SIG-M5 treated with dmso at 0.1 percent for 504 hours (cell line): Measurements from ENCODE around the gene SMAGP.
A peak's percentile ranks its signal among the peaks of the same experiment; 100 is the strongest.
"Not testable (repeated sequence)": the region's sequence is repeated elsewhere in the genome, so short reads cannot be mapped to it uniquely, and the experiment has no call there.

Experiments
- DNase-seq: peaks from one replicate; lab custom pipeline; 2025; ENCODE audit not compliant: unreplicated experiment; lab: John Stamatoyannopoulos, UW

The SMAGP gene, protein sequence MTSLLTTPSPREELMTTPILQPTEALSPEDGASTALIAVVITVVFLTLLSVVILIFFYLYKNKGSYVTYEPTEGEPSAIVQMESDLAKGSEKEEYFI

DNA sequence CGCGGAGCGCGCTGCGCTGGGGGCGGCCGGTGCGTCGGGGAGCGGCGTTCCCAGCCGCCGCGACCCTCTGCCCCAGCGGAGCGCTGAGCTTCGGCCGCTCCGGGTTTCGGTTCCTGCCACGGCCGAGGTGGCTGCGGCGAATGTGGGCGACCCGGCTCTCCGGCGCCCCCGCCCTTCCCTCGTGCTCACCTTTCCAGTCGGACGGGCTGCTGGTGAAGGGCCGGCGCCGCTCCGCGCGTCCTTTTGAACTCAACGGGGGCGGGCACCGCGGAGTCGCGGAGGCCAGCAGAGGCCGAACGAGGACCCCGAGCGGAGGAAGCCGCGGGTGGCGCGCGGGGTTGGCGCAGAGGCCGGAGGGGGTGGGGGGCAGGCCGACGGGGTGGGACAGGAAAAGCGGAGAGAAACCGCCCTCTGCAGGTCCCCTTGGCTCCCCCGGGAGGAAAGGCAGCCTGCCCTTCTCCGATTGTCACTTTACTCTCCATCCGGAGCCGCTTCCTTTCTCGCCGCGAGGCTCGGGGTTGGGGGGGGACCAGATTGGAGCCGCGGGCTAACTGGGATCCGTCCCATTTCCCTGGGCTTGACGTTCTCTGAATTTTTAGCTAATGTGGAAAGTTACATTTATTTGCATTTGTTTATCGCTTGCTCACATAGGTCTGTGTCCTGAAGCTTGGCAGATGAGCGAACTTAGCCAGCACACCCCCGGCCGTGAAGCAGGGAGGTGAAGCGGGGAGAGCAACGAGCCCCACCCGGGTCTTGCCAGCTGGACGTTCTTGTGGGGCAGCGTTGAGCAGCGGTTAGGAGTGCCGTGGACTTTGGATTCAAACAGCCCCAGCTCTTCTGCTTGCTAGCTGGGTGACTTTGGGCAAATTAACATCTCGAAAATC is at the start of gene SMAGP:
TSS of gene SMAGP (minus strand) at position 349 of the 884 bp plus-strand sequence. CDS start 1,137 bp downstream, outside the sequence.
- DNase-seq = peak; percentile 42

DNA sequence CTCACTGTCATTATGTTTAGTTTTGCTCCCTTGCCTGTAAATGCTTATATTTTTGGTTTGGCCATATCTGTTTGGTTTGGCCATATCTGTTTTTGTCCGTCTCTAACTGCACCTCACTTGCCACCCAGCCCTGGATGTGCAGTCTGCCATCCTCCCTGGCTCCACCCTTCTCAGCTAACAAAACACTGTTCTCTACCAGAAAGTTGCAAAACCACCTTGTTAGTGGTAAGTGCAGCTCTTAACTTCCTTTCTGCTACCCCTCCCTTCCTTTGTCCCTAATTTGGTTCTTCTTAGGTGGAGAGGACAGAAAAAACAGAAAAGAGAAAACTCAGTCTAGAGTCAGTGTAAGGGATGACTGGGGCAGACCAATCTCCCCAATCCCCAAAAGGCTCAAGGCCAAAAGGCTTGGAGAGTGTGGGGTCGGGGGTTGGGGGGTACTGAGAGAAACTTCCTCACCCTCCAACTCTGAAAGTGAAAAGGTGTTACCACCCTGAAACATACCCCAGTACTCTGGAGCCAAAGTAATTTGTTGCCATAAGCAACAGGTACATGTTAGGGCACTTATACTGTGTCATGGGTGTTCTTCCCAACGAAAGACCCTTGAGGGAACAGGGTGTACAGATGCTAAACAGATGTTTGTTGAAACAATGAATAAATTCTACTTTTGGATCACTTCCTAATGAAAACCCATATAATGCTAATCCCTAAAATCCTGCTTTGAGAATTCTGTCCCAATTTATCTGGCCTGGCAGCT is 48.8 kb upstream of the SMAGP start:
- peak; percentile 96 for DNase-seq

DNA sequence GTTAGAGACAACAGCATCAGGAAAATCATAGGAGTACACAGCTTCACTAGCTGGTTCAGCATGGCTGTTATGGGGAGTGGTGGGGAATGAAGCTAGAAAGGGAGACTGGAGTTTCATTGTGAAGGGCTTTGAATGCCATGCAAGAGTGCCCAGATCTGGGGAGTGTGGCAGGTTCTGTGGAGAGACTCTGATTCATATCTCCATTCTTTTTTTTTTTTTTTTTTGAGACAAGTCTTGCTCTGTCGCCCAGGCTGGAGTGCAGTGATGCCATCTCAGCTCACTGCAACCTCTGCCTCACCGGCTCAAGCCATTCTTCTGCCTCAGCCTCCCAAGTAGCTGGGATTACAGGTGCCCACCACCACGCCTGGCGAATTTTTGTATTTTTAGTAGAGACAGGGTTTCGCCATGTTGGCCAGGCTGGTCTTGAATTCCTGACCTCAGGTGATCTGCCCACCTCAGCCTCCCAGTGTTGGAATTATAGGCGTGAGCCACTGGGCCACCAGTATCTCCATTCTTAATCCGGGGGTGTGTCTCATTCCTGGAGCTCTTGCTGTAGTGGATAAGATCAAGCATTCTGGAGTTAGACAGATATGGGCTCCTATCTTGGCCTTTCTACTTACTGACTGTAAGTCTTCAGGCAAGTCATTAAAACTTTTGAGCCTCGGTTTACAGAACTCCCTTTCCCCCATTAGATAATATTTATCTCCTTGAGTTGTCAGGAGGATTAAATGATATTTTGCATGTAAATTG is 48.0 kb upstream of the SMAGP start:
- DNase-seq = not testable (repeated sequence)

DNA sequence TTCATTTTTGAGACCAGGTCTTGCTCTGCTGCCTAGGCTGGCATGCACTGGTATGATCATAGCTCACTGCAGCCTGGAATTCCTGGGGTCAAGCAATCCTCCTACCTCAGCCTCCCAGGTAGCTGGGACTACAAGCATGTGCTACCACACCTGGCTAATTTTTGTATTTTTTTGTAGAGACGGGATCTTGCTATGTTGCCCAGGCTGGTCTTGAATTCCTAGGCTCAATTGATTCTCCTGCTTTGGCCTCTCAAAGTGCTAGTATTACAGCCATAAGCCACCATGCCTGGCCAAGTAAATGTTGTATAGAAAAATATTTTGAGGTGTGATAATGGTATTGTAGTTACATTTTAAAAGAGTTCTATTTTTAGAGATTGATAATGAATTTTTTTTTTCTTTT is 41.2 kb upstream of the SMAGP start:
- no peak for DNase-seq

DNA sequence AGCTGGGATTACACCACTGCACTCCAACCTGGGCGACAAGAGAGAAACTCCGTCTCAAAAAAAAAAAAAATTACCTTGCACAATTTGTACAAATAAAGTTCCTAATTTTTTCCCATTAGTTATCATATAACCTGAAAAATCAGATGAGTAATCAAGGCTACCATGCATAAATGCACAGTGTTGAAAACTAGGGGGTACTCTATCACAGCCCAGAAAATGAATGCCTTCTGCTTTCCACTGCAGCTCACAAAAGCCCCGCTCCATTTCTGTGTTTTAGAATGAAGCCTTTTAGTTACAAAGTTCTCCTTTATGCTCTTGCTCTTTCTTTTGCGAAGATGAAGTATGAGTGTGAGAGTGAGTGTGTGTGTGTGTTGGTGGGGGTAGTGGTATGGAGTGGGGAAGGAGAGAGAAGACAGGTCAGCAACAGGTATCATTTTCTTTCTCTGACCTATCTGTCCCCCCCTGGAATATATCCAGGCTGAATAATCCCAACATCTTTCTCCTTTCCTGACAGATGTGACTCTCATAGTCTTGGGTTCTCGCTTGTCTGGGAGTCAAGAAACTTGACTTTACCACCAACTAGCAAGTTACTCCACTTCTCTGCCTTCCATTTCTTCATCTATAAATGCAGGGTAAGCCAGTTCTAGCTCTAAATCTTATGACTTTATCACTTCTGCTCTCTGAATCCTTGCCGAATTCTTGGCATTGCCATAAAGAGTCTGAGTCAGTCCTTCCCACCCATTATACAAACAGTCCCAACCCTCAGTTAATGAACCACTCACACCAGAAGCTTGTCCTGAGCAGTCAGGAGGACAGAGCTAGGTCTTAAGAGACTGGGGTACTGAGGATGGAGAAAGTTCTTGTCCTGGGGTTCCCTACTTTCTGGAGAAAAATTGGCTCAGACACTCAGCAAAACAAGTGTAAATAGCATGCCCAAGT is 37.7 kb upstream of the SMAGP start:
- no peak for DNase-seq

DNA sequence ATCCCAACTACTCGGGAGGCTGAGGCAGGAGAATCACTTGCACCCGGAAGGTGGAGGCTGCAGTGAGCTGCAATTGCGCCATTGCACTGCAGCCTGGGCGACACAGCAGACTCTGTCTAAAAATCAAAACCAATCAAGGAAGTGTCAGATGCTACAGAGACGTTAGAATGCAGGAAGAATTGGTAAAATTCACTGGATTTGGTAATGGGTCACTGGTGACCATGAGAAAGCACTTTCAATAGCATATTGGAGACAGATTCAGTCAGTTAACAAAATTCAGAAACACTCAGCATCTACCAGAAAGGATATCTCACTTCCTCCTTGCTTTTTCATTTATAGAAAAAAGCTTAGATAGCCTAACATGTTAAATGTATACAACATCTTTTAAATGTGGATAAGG is 36.3 kb upstream of the SMAGP start:
- no peak for DNase-seq

DNA sequence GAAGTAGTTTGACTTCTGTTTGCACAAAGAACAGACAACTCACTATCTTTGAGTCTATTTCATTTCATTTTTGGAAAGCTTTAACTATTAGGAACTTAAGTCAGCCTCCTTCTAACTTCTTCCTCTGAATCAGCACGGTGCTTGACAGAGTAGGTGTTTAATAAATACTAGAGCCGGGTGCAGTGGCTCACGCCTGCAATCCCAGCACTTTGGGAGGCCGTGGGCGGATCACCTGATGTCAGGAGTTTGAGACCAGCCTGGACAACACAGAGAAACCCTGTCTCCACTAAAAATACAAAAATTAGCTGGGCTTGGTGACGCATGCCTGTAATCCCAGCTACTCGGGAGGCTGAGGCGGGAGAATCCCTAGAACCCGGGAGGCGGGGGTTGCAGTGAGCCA is 30.6 kb upstream of the SMAGP start:
- not testable (repeated sequence) for DNase-seq

DNA sequence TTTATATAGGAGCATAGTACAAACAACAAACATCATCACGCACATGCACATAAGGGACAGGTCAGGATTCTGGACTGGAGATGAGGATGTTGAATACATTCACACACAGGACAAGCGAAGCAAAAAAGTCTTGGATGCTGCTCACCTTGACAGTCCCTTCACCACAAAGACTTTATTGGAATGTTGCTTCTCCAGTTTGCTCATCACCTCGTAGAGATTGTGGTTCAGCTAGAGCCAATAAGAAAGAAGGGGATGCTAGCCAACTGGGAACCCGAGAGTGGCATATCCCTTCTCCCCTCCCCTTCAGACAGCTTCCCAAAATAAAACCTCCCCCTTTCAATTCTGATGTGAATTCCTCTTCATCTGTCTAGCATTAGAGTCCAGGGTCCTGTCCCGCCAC is 25.4 kb upstream of the SMAGP start:
- no peak for DNase-seq

DNA sequence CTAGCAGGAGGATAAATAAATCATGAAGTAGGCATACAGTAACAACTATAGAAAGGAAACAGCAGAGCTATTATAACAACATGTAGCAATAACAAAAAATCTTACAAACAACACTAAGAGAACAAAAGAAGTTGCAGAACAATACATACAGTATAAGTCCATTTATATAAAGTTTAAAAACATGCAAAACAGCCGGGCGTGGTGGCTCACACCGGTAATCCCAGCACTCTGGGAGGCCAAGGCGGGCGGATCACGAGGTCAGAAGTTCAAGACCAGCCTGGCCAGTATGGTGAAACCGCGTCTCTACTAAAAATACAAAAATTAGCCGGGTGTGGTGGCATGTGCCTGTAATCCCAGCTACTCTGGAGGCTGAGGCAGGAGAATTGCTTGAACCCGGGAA is 23.9 kb upstream of the SMAGP start:
- not testable (repeated sequence) for DNase-seq

DNA sequence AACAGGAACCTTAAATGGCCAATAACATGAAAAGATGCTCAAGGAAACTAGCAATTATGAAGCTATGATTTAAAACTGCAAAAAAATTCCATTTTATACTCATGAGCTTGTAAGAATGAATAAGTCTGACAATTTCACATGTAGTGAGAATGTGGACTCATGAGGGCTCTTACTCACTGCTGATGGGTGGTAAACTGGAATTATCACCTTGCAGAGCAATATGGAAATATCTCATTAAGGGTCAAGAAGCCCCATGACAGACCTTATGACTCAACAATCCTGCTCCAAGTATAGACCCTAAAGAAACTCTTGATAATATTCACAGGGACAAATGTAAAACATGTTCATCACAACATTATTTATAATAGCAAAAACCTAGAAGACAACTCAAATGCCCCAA is 23.5 kb upstream of the SMAGP start:
- DNase-seq = no peak

DNA sequence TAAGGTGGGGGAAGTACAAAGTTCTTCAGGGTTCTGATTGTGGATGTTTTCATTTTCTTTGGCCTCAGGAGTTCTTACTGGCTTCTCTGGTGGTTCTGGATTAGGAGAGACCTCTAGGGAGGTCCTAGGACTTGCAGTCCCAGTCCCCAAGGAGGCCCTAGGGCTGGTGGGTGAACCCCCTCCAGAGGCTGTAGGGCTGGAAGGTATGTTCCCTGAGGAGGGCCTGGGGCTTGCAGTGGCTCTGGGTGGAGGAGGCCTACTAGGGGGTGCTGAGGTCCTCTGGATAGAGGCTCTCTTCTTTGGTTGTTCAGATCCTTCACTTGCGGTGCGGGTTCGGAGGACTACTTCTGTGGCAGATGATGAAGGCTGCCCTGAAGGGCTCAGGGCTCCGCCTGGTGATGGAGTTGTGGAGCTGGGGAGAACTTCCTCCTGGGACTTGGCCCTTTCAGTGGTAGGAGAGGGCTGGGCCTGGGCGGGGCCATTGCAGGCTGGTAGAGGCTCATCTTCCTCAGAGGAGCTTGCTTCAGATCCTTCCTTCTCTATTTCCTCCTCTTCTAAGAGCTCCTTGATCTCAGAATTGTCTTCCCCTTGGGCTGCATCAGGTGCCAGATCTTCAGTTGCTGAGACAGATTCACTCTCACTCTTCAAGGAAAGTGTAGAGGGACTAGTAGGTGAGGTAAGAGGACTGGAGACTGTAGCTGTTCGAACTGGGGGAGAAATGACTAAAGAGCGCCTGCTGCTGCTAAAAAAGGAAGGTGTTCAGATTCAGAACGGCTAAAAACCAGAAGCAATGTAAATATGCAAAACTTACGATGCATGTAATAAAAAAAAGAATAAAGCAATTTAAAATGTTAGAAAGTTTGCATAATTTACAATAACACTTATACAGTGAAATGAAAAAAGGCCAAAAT is 21.6 kb upstream of the SMAGP start:
- peak; percentile 91 for DNase-seq

DNA sequence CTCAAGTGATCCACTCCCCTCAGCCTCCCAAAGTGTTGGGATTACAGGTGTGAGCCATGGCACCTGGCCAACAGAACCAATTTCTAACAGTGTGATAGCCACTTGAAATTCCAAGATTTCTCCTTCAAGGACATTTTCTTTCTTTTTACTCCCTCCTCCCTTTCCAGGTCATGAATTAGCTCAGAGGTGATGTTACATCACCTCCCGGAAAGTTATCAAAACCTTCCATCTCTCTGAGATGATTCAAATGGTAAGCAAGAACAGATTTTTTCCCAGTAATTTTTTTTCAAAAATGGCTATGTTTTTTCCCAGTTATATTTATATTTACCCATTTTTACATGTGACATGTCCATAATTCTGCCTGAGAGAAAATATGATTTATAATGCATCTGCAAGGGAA is 15.6 kb upstream of the SMAGP start:
- DNase-seq = no peak

DNA sequence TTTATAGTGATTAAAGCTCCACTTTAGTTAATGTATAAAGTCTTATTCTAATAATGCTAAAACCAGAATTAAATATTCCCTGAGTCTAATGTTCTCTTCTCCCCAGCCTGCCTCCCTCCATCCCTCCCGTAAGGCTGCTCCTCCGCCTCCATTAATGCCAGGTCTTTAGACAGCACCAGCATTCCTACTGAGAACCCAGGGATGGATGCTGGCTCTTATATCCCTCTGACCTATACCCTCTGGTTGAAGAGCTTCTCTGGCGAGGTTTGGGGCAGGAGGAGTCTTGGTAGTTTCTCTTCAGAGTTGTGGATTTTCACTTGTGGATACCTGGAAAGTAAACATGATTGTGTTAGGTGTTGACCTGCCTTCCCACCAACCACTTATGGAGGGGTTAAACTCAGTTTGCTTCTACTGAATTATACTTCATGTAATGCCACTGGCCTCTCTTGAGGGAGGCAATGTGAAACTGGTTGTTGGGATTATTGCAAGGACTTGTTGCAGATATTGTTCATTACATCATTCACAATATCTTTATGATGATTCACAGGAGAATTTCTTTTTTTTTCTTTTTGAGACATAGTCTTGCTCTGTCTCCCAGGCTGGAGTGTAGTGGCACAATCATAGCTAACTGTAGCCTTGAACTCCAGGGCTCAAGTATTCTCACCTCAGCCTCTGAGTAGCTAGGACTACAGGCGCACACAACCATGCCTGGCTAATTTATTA is 11.1 kb upstream of the SMAGP start:
- DNase-seq = no peak

DNA sequence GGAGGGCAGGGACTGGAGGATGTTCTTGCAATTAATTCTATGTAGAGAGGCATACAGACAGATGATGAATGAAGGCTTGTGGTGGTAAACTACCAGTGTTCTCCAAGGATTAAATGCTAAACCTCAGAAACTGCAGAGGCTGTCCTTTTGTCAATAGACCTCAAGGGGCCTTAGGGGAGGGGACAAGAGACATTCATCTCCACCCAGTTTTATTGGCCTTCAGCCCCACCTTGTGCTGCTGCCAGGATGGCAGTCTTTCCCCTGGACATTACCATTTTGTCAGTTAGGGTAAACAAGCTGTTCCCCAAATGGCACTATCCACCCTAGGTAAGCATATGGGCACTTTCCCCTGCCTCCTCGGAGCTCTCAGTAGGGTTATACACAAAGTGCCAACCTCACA is 4.9 kb upstream of the SMAGP start:
- no peak for DNase-seq

DNA sequence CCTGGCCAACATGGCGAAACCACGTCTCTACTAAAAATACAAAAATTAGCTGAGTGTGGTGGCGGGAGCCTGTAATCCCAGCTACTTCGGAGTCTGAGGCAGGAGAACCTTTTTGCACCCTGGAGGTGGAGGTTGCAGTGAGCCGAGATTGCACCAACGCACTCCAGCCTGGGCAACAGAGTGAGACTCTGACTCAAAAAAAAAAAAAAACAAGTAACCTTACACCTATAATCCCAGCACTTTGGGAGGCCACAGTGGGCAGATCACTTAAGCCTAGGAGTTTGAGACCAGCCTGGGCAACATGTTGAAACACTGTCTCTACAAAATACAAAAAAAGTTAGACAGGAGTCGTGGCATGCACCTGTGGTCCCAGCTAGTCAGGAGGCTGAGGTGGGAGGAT is 2.6 kb upstream of the SMAGP start:
- DNase-seq = not testable (repeated sequence)

DNA sequence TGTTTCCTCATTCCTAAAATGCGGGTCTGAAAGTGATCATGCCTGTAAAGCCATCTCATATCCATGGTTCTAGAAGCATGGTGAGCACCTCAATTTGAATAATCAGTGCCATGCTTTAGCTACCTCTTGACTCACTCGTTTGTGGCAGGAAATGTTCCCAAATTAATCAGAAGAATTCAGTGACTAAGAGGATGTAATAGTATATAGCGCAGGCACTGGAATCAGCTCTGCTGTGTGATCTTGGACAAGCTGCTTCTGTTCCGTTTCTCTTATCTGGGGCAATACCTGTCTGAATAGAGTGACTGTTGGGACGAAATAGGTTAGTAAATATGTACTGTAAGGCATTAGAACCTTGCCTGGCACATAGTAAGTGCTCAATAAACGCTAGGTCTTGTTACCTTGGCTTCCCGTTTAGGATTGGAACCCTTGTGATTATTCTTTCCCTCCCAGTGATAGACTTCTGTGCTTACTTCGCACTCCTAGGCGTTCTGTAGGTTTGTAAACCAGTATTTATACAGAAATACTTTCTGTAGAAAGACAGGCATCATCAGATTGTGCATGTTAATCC is 820 bp upstream of the SMAGP start:
- DNase-seq = peak; percentile 50

DNA sequence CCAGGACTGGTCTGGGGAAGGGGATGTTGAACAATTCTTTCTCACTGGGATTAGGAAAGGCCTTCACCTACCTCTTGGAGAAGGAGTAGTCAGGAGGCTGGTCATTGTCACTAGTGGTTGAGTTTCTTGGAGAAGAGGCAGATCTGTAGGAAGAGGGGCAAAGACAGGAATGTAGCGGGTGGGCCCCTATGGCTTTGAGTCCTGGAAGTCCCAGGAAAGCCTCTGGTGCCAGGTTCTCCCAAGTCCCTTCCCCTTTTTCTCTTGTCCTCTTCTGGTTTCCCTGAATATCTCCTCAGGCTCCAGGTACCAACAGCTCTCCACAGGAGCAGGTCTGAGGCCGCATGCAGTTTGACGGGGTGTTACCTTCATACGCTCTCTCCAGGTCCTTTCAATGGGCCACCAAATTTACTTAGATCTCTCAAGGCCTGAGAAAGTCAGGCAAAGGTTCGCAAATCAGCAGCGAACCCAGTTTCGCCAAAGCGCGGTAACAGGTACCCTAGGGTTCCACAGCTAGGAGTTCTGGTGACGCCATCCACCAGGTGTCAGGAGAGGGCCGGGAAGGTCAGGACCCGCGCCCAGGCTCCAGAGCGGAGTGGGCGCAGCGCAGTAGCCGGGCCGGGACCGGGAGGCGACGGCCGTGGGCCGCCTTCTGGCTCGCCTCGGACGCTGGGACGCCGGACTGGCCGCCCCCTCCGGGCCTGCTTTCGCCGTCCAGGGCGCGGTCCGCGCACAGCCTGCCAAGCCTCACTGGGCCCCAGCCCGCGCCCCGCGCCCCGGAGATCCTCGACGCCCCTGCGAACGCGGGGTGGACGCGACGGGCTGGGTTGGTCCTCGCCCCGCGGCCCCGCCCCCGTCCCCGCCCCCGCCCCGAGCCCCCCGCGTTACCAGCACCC is 795 bp downstream of the SMAGP start:
- DNase-seq = no peak
